ENCODE results near the gene SPINT2.

DNA sequence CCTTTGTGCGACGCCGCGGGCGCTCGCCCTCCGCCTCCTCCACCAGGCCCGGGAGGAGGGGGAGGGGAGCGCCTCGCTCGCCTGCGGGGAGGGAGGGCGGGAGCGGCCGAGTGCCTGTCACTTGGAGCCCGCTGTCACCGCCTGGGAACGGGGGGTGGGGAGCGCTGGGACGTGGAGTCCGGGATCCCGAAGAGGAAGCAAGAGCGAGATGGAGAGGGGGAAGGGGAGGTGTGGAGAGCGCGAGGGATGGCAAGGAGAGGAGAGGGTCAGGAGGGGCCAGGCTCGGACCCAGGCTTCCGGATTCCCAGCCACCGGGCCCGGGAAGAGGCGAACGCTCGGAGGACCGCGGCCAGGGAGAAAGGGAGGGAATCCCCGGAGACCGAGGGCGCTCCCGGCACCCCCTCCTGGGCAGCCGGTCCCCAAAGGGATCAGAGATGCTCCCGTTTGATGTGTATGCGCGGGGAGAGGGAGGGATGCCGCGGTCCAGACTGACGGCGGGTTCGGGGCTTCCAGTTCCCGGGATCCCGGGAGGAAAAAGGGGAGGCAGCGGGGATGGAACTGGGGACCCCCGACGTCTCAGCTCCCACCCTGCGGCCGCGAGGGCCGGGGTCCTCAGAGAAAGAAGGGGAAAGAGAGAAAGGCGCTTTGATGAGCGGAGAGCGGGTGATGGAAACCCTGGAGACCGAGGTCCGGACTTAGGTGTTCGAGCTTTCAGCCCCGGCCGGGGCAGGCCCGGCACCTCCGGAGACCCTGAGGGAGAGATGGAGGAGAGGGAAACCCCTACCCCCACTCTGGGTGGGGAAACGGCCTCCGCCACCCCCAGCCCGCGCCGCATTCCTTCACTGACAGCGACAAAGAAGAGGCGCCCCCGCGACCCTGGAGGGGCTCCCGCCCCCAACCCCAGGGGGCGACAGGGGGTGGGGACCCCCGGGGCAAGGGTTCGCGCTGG, 35.6 kb upstream of the SPINT2 start:
- no peak for TF ChIP-seq POLR2A (IDR thresholded peaks at IDR 0.05)
- TF ChIP-seq, protein P1, sequence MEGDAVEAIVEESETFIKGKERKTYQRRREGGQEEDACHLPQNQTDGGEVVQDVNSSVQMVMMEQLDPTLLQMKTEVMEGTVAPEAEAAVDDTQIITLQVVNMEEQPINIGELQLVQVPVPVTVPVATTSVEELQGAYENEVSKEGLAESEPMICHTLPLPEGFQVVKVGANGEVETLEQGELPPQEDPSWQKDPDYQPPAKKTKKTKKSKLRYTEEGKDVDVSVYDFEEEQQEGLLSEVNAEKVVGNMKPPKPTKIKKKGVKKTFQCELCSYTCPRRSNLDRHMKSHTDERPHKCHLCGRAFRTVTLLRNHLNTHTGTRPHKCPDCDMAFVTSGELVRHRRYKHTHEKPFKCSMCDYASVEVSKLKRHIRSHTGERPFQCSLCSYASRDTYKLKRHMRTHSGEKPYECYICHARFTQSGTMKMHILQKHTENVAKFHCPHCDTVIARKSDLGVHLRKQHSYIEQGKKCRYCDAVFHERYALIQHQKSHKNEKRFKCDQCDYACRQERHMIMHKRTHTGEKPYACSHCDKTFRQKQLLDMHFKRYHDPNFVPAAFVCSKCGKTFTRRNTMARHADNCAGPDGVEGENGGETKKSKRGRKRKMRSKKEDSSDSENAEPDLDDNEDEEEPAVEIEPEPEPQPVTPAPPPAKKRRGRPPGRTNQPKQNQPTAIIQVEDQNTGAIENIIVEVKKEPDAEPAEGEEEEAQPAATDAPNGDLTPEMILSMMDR (IDR thresholded peaks at IDR 0.05), result no peak
